Measurements from ENCODE around the gene AFF3.
"Not testable (repeated sequence)": the region's sequence is repeated elsewhere in the genome, so short reads cannot be mapped to it uniquely, and the experiment has no call there.

AFF3 gene

GRCh38 chr2:99743146-99743545, 399.2 kb downstream of the AFF3 start:
- in situ Hi-C loops (cut with MboI; ENCODE audit: low sequenced_read_pairs), result no loop called here
- H3K27me3 ChIP-seq (ENCODE audit: low read depth), result no peaks in the 10 kb centered on the region
- H3K9me3 ChIP-seq, result no peaks in the 10 kb centered on the region
- no peak for DNase-seq (ENCODE audit: low spot score in 2 of 2)
- no peak overlapping the region for H3K4me3 ChIP-seq
- no peaks in the 10 kb centered on the region for H3K4me1 ChIP-seq
- no peaks in the 10 kb centered on the region for H3K36me3 ChIP-seq (replicated peaks)

- no peak for DNase-seq (ENCODE audit: low spot score in 2 of 2)
- in situ Hi-C loops (cut with MboI; ENCODE audit: low sequenced_read_pairs), result no loop called here
These were observed 404.9 kb downstream of the AFF3 start for GRCh38 chr2:99737537-99737936.

GRCh38 chr2:99735753-99736152, 406.6 kb downstream of the AFF3 start:
- no peaks in the 10 kb centered on the region for H3K9me3 ChIP-seq
- H3K36me3 ChIP-seq (replicated peaks), result no peaks in the 10 kb centered on the region
- no peak for DNase-seq (ENCODE audit: low spot score in 2 of 2)
- no peaks in the 10 kb centered on the region for H3K27me3 ChIP-seq (ENCODE audit: low read depth)
- no peaks in the 10 kb centered on the region for H3K4me1 ChIP-seq
- in situ Hi-C loops (cut with MboI; ENCODE audit: low sequenced_read_pairs), result no loop called here
- no peak overlapping the region for H3K4me3 ChIP-seq

More at GRCh38 chr2:99737537-99737936, 404.9 kb downstream of the AFF3 start:
- H3K36me3 ChIP-seq (replicated peaks), result no peaks in the 10 kb centered on the region
- no peaks in the 10 kb centered on the region for H3K9me3 ChIP-seq
- no peaks in the 10 kb centered on the region for H3K4me1 ChIP-seq
- H3K4me3 ChIP-seq, result no peak overlapping the region
- no peaks in the 10 kb centered on the region for H3K27me3 ChIP-seq (ENCODE audit: low read depth)

- H3K36me3 ChIP-seq (replicated peaks); H3K9me3 ChIP-seq; H3K4me1 ChIP-seq; H3K27me3 ChIP-seq (ENCODE audit: low read depth); in situ Hi-C loops (cut with MboI; ENCODE audit: low sequenced_read_pairs); H3K4me3 ChIP-seq; DNase-seq (ENCODE audit: low spot score in 2 of 2): not testable (repeated sequence)
These were observed 407.1 kb downstream of the AFF3 start for GRCh38 chr2:99735314-99735713.

- in situ Hi-C loops (cut with MboI; ENCODE audit: low sequenced_read_pairs), result no loop called here
- Histone ChIP-seq H3K27me3 (ENCODE audit: low read depth) (no peaks in the 10 kb centered on the region), H3K9me3 (no peaks in the 10 kb centered on the region), H3K36me3 (replicated peaks) (no peaks in the 10 kb centered on the region), H3K4me1 (no peaks in the 10 kb centered on the region), H3K4me3 (no peak overlapping the region)
- DNase-seq (ENCODE audit: low spot score in 2 of 2), result no peak
These were observed 408.2 kb downstream of the AFF3 start for GRCh38 chr2:99734236-99734635.

GRCh38 chr2:99729104-99730025, 413.0 kb downstream of the AFF3 start:
- no peaks in the 10 kb centered on the region for H3K9me3 ChIP-seq
- no peak for DNase-seq (ENCODE audit: low spot score in 2 of 2)
- in situ Hi-C loops (cut with MboI; ENCODE audit: low sequenced_read_pairs), result no loop called here

GRCh38 chr2:99728166-99728565, 414.2 kb downstream of the AFF3 start:
- in situ Hi-C loops (cut with MboI; ENCODE audit: low sequenced_read_pairs), result no loop called here
- no peak for DNase-seq (ENCODE audit: low spot score in 2 of 2)
- Histone ChIP-seq H3K36me3 (replicated peaks) (no peaks in the 10 kb centered on the region), H3K4me1 (peaks cover 19% of the 10 kb centered on the region), H3K9me3 (no peaks in the 10 kb centered on the region), H3K4me3 (no peak overlapping the region), H3K27me3 (ENCODE audit: low read depth) (no peaks in the 10 kb centered on the region)

More at GRCh38 chr2:99729104-99730025, 413.0 kb downstream of the AFF3 start:
- Histone ChIP-seq H3K4me3 (no peak overlapping the region), H3K27me3 (ENCODE audit: low read depth) (no peaks in the 10 kb centered on the region), H3K36me3 (replicated peaks) (no peaks in the 10 kb centered on the region), H3K4me1 (peaks cover 19% of the 10 kb centered on the region)

GRCh38 chr2:99727199-99727598, 415.2 kb downstream of the AFF3 start:
- Histone ChIP-seq H3K4me1 (peaks cover 19% of the 10 kb centered on the region), H3K9me3 (no peaks in the 10 kb centered on the region; the same call in 1 of the 2 replicates), H3K27me3 (ENCODE audit: low read depth) (no peaks in the 10 kb centered on the region), H3K4me3 (no peak overlapping the region), H3K36me3 (replicated peaks) (no peaks in the 10 kb centered on the region)
- in situ Hi-C loops (cut with MboI; ENCODE audit: low sequenced_read_pairs), result no loop called here
- no peak for DNase-seq (ENCODE audit: low spot score in 2 of 2)

- H3K36me3 ChIP-seq (replicated peaks), result no peaks in the 10 kb centered on the region
- peak in 1 of 2 experiments; percentile 83 for DNase-seq (ENCODE audit: low spot score in 2 of 2)
These were observed 415.7 kb downstream of the AFF3 start for GRCh38 chr2:99726691-99727090.

GRCh38 chr2:99725820-99726219, 416.6 kb downstream of the AFF3 start:
- no peak for DNase-seq (ENCODE audit: low spot score in 2 of 2)
- Histone ChIP-seq H3K4me3 (no peak overlapping the region), H3K27me3 (ENCODE audit: low read depth) (no peaks in the 10 kb centered on the region), H3K9me3 (no peaks in the 10 kb centered on the region; the same call in none of the 2 replicates), H3K4me1 (peaks cover 19% of the 10 kb centered on the region), H3K36me3 (replicated peaks) (no peaks in the 10 kb centered on the region)
- in situ Hi-C loops (cut with MboI; ENCODE audit: low sequenced_read_pairs), result no loop called here

More at GRCh38 chr2:99726691-99727090, 415.7 kb downstream of the AFF3 start:
- Histone ChIP-seq H3K27me3 (ENCODE audit: low read depth) (no peaks in the 10 kb centered on the region), H3K9me3 (no peaks in the 10 kb centered on the region; the same call in none of the 2 replicates), H3K4me3 (no peak overlapping the region), H3K4me1 (peaks cover 19% of the 10 kb centered on the region)
- in situ Hi-C loops (cut with MboI; ENCODE audit: low sequenced_read_pairs), result no loop called here

GRCh38 chr2:99722476-99722875, 419.9 kb downstream of the AFF3 start:
- in situ Hi-C loops (cut with MboI; ENCODE audit: low sequenced_read_pairs), result no loop called here
- Histone ChIP-seq H3K9me3 (no peaks in the 10 kb centered on the region; the same call in none of the 2 replicates), H3K27me3 (ENCODE audit: low read depth) (no peaks in the 10 kb centered on the region), H3K4me1 (peaks cover 19% of the 10 kb centered on the region), H3K4me3 (no peak overlapping the region), H3K36me3 (replicated peaks) (no peaks in the 10 kb centered on the region)
- DNase-seq (ENCODE audit: low spot score in 2 of 2), result no peak

- H3K4me1 ChIP-seq, result no peaks in the 10 kb centered on the region; the same call in 1 of the 2 replicates
- H3K9me3 ChIP-seq, result no peaks in the 10 kb centered on the region; the same call in none of the 2 replicates
- H3K27me3 ChIP-seq (ENCODE audit: low read depth), result no peaks in the 10 kb centered on the region
- no peak for DNase-seq (ENCODE audit: low spot score in 2 of 2)
- in situ Hi-C loops (cut with MboI; ENCODE audit: low sequenced_read_pairs), result no loop called here
- H3K36me3 ChIP-seq (replicated peaks), result no peaks in the 10 kb centered on the region
- no peak overlapping the region for H3K4me3 ChIP-seq
These were observed 423.3 kb downstream of the AFF3 start for GRCh38 chr2:99719102-99719501.

GRCh38 chr2:99715956-99716355, 426.4 kb downstream of the AFF3 start:
- Histone ChIP-seq H3K4me1 (no peaks in the 10 kb centered on the region), H3K36me3 (replicated peaks) (no peaks in the 10 kb centered on the region), H3K4me3 (no peak overlapping the region), H3K9me3 (no peaks in the 10 kb centered on the region), H3K27me3 (ENCODE audit: low read depth) (no peaks in the 10 kb centered on the region)
- no peak for DNase-seq (ENCODE audit: low spot score in 2 of 2)
- in situ Hi-C loops (cut with MboI; ENCODE audit: low sequenced_read_pairs), result no loop called here

GRCh38 chr2:99714349-99714748, 428.0 kb downstream of the AFF3 start:
- in situ Hi-C loops (cut with MboI; ENCODE audit: low sequenced_read_pairs), result no loop called here
- H3K9me3 ChIP-seq, result no peaks in the 10 kb centered on the region
- no peaks in the 10 kb centered on the region for H3K36me3 ChIP-seq (replicated peaks)
- no peak for DNase-seq (ENCODE audit: low spot score in 2 of 2)
- H3K4me1 ChIP-seq, result no peaks in the 10 kb centered on the region
- no peak overlapping the region for H3K4me3 ChIP-seq
- H3K27me3 ChIP-seq (ENCODE audit: low read depth), result no peaks in the 10 kb centered on the region

Measured in HAP-1 (cell line).